GM19452 (cell line): ENCODE data around the gene GTF3C5.

Experiments
- ATAC-seq: cut with Tn5 transposase; IDR thresholded peaks from one replicate; pipeline ENCODE4 v1.9.1; 2021; ENCODE audit not compliant: unreplicated experiment

The GTF3C5 gene

GRCh38 chr9:133106511-133107244, 75.9 kb downstream of the GTF3C5 start:
- ATAC-seq: no peak

GRCh38 chr9:133107245-133107722, 76.5 kb downstream of the GTF3C5 start:
- ATAC-seq: no peak
